ENCODE measurements around the gene MAGEB1.

GRCh38 chrX:30219372-30219771, 27.6 kb upstream of the MAGEB1 start:
- TF ChIP-seq EZH2 (IDR thresholded peaks at IDR 0.05; ENCODE audit: low read length, unreplicated experiment) (no peak), CTCF (conservative IDR thresholded peaks at IDR 0.05; ENCODE audit: low read depth, low read length) (no peak)
